LoVo (cell line): Measurements from ENCODE around the gene TMEM170A.

Source experiments
- DNase-seq: peaks from one replicate; pipeline ENCODE4 v3.0.0-alpha.2; 2016; ENCODE audit warnings: low spot score

The TMEM170A gene

GRCh38 chr16:75401691-75402090, 62.8 kb downstream of the TMEM170A start:
- DNase-seq = no peak

- no peak for DNase-seq
Measured at GRCh38 chr16:75398333-75398732, 66.2 kb downstream of the TMEM170A start.

- DNase-seq = no peak
Measured at GRCh38 chr16:75394941-75395340, 69.5 kb downstream of the TMEM170A start.
